K562 (cell line): Measurements from ENCODE around the gene FXYD4. TPM values are rescaled to one million over a fixed set of nuclear protein-coding genes. Genes with fewer than 3 reads are reported as not detected.

Experiments used
- CC2D1A ChIP-seq: fragments of 450-650 bp; IDR thresholded peaks from 2 replicates; pipeline ENCODE4 v1.6.1; 2017; ENCODE audit warnings: mild to moderate bottlenecking
- CTCF ChIP-seq, 3 experiments: IDR thresholded peaks in 2 of 3; conservative IDR thresholded peaks in 1 of 3; 2 replicates each; pipeline ENCODE4 v1.5.1; 2011 to 2012; ENCODE audit warnings: low read length in 3 of 3, mild to moderate bottlenecking in 3 of 3, control low read depth in 2 of 3, improper control_type of control experiment in 1 of 3, inconsistent platforms in 1 of 3, low read depth in 1 of 3, mixed read lengths in 1 of 3, moderate library complexity in 1 of 3; ENCODE audit not compliant: insufficient read depth in 2 of 3
- ESRRA ChIP-seq: fragments of 450-650 bp; IDR thresholded peaks from 2 replicates; pipeline ENCODE4 v1.6.1; 2014; ENCODE audit warnings: low read depth, mild to moderate bottlenecking, moderate library complexity, borderline replicate concordance
- MBD2 ChIP-seq: sonication (generic); IDR thresholded peaks from 2 replicates; pipeline ENCODE4 v1.6.1; 2016; ENCODE audit warnings: low read depth, borderline replicate concordance
- MIER1 ChIP-seq: fragments of 450-650 bp; IDR thresholded peaks from 2 replicates; pipeline ENCODE4 v1.6.1; 2016; ENCODE audit warnings: antibody characterized with exemption, mild to moderate bottlenecking, low read depth
- NCOA6 ChIP-seq: fragments of 450-650 bp; IDR thresholded peaks from 2 replicates; pipeline ENCODE4 v1.6.1; 2017; ENCODE audit warnings: mild to moderate bottlenecking
- NEUROD1 ChIP-seq: fragments of 150-350 bp; IDR thresholded peaks from 2 replicates; pipeline ENCODE4 v1.6.1; 2014; ENCODE audit warnings: borderline replicate concordance, low read length, low read depth; ENCODE audit not compliant: partially characterized antibody
- OTX1 ChIP-seq: fragments of 450-650 bp; formaldehyde crosslinking; IDR thresholded peaks from 2 replicates; pipeline ENCODE4 v1.4.0; 2022; ENCODE audit warnings: mild to moderate bottlenecking
- PBX2 ChIP-seq, 2 experiments: IDR thresholded peaks in 1 of 2; conservative IDR thresholded peaks in 1 of 2; 2 replicates each; pipeline ENCODE4 v1.6.1; 2016; ENCODE audit warnings: low read depth in 2 of 2, mild to moderate bottlenecking in 1 of 2, missing compliant biosample characterization in 1 of 2, missing genetic modification characterization in 1 of 2, moderate library complexity in 1 of 2
- SMAD1 ChIP-seq: fragments of 150-350 bp; IDR thresholded peaks from 2 replicates; pipeline ENCODE4 v1.6.1; 2014; ENCODE audit warnings: low read length, low read depth; ENCODE audit not compliant: partially characterized antibody
- ZFP91 ChIP-seq: sonication (generic); formaldehyde crosslinking; IDR thresholded peaks from 2 replicates; pipeline ENCODE4 v1.8.0; 2022; ENCODE audit warnings: mild to moderate bottlenecking, missing genetic modification reagents
- ZKSCAN1 ChIP-seq: fragments of 150-350 bp; IDR thresholded peaks from 2 replicates; pipeline ENCODE4 v1.6.1; 2016; ENCODE audit warnings: low read depth, low read length
- ZNF3 ChIP-seq: fragments of 250-450 bp; sonication (Bioruptor Pico); IDR thresholded peaks from 2 replicates; pipeline ENCODE4 v1.5.0; 2021; ENCODE audit warnings: mild to moderate bottlenecking, moderate library complexity
- ZNF395 ChIP-seq: fragments of 200-800 bp; sonication (Bioruptor generic); IDR thresholded peaks from 2 replicates; pipeline ENCODE4 v1.6.1; 2017; ENCODE audit warnings: missing genetic modification characterization, missing compliant biosample characterization
- ZNF398 ChIP-seq: fragments of 250-450 bp; sonication (Bioruptor Pico); IDR thresholded peaks from 2 replicates; pipeline ENCODE4 v1.8.0; 2021; ENCODE audit warnings: moderate library complexity, mild to moderate bottlenecking, inconsistent platforms
- ZNF696 ChIP-seq: fragments of 250-450 bp; sonication (Bioruptor Pico); conservative IDR thresholded peaks from 2 replicates; pipeline ENCODE4 v1.4.0; 2020; ENCODE audit warnings: mild to moderate bottlenecking, moderate library complexity
- ZNF785 ChIP-seq: fragments of 250-450 bp; sonication (Bioruptor Pico); IDR thresholded peaks from 2 replicates; pipeline ENCODE4 v1.4.0; 2020; ENCODE audit warnings: mild to moderate bottlenecking
- polyA plus RNA-seq, 8 experiments: library from polyadenylated mRNA; depleted of rRNA in 4 of 8; stranded (reverse) in 5 of 8; unstranded in 3 of 8; fragments of >200 nt; fragmentation: Nextera tagmentation in 2 of 8; fragmentation: Illumina TruSeq in 1 of 8; extraction: Ambion mirVana in 2 of 8; extraction: Trizol in 1 of 8; gene quantifications; 2 replicates each; pipeline versions ENCODE4 v1.2.1 to v1.2.3, GENCODE V29; 2011 to 2014; ENCODE audit warnings: inconsistent platforms in 1 of 8, missing spikeins in 1 of 8
- total RNA-seq, 7 experiments: library from RNA; depleted of rRNA in 6 of 7; stranded (reverse); fragments of >200 nt in 6 of 7; fragmentation: Illumina TruSeq in 2 of 7; extraction: Trizol in 2 of 7; gene quantifications; 2 replicates each; pipeline versions ENCODE4 v1.2.1 to v1.2.3, GENCODE V29; 2011 to 2021; ENCODE audit warnings: low replicate concordance in 1 of 7

The FXYD4 gene
- total and polyA plus RNA-seq, 9 of the 15 experiments (the other 6 are each of a cell fraction or from before 2014, with no cell fraction given): not detected

- TF ChIP-seq ZNF395 (CRISPR knock-in tag) (peak; percentile 82), MIER1 (no peak), ZFP91 (CRISPR knock-in tag) (no peak), OTX1 (CRISPR knock-in tag) (peak; percentile 31; the same call in 1 of the 2 replicates), MBD2 (peak; percentile 8; the same call in 1 of the 2 replicates), CC2D1A (no peak; the same call in 1 of the 2 replicates), ZNF398 (CRISPR knock-in tag) (no peak), CTCF (IDR thresholded peaks at IDR 0.05 in 2 of 3, conservative IDR thresholded peaks at IDR 0.05 in 1 of 3; ENCODE audit: insufficient read depth in 2 of 3, low read depth in 1 of 3, low read length in 3 of 3) (0 out of 6 replicates have a peak, but pooled peaks of 1 of the 3 experiments have one; percentile 15), ZNF785 (no peak), ZKSCAN1 (no peak), SMAD1 (no peak), NEUROD1 (peak; percentile 13), ZNF3 (CRISPR knock-in tag) (no peak), ZNF696 (CRISPR knock-in tag) (no peak), NCOA6 (no peak), ESRRA (peak; percentile 84; the same call in 1 of the 2 replicates), PBX2 (CRISPR knock-in tag; IDR thresholded peaks at IDR 0.05; ENCODE audit: low read depth) (no peak), PBX2 (tag; conservative IDR thresholded peaks at IDR 0.05; ENCODE audit: low read depth) (no peak)
These were observed 49.1 kb downstream of the FXYD4 start (continued) for GRCh38 chr10:43420369-43421200.
